Measurements from ENCODE around the gene ATP13A1.

Gene ATP13A1

DNA sequence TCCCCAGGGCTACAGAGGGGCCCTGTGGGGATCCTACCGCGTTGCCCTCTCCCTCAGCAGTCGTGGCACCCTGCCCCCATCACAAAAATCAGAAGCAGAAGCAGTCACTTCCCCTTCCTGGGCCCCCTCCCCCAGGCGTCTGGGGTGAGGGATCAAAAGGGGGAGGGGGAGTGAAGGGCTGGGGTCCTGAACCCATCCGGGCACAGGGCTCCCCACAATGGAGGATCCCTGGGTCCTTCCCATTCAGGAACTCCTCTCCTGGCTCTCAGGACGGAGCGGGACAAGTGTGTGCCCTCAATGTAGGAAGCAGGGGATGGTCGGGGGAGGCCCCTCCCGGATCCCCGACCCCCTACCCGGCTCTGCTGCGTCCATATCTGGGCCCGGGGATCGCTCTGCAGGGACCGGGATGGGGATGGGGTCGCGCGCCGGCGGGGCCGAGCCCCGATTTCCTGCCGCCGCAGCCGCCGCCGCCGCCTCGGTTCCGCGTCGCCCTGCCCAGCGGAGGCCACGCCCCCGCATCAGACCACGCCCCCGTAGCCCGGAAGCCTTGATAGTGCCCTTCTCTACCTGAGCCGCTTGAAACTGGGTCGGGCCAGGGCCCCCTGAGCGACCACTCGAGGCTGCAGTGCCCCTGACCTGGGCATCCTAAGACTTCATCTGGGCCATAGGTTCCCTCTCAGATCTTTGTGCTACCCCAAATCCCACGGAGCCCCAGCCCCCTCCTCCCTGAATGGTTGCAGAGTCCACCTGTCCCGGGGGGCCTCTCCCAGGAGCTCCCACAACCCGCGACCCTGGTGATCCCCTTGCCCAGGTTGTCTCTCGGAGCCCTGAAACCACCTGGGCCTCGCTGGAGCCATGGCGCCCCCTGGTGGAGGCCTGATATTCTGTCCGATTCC, 20.1 kb downstream of the ATP13A1 start, which contains the start of gene GMIP:
GMIP (minus strand) TSS at position 500 of the 896 bp plus-strand sequence; CDS start at position 372, 128 bp downstream.
- peak; percentile 40 for DNase-seq

GRCh38 chr19:19642506-19643157, 20.8 kb downstream of the ATP13A1 start:
- DNase-seq: peak; percentile 23

GRCh38 chr19:19637523-19638251, 25.8 kb downstream of the ATP13A1 start:
- no peak for DNase-seq

DNA sequence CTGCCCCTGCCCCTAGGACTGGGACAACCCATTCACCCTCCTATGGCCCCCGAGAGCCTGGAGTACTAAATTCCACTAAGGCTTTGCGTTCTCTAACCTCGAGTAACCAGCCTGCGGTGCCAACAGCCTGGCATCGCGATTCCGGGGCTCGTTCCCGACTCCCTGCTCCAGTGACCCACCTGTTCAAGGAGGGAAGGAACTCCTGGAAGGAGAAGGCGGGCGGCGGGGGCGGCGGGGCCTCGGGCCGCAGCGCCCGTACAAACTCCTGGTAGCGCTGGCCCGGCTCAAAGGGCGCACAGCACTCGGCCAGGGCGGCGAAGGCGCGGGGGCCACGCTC, 26.3 kb downstream of the ATP13A1 start:
- no peak for DNase-seq

- DNase-seq: no peak
Observed at GRCh38 chr19:19636573-19637185, 26.8 kb downstream of the ATP13A1 start.

- no peak for DNase-seq
Observed at GRCh38 chr19:19635313-19635702, 28.2 kb downstream of the ATP13A1 start.

- no peak for DNase-seq
Observed at GRCh38 chr19:19634516-19635312, 28.8 kb downstream of the ATP13A1 start.

- no peak for DNase-seq
Observed at GRCh38 chr19:19633711-19634515, 29.6 kb downstream of the ATP13A1 start.

GRCh38 chr19:19632661-19633060, 30.8 kb downstream of the ATP13A1 start:
- no peak for DNase-seq

DNA sequence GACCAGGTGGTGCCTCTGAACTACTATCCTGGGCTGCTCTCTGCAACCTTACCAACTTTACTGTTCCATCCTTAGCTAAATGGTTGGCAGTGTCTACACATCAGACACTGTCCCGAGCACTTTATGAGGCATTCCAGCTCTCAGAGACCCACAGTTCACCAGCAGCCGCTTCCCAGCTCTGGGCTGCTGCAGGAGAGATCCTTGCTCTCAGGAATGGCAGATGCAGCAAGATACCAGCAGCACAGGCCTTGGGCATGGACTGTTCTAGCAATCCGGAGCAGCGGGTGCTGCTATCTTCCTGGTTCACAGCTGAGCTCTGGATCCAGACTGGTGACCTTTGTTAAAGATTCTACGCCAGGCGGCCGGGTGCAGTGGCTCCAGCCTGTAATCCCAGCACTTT, 32.1 kb downstream of the ATP13A1 start:
- DNase-seq: no peak

DNA sequence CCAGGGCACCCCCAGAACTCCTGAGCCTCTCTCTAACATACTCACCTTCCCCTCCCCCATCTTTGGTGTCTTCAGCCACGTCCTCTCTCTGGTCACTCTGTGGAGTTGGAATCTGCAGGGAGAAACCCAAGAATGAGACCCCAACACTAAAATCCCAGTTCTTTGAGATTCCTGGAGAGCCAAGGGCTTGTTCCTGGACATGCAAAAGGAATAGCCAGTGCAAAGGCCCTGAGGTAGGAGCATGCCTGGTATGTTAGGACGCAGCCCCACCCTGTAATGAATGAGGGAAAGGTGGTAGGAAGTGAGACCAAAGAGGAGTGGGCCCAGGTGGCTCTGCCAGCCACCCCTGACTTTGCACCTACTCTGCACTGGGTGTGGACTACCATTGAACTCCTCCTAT, 33.0 kb downstream of the ATP13A1 start:
- DNase-seq: no peak

DNA sequence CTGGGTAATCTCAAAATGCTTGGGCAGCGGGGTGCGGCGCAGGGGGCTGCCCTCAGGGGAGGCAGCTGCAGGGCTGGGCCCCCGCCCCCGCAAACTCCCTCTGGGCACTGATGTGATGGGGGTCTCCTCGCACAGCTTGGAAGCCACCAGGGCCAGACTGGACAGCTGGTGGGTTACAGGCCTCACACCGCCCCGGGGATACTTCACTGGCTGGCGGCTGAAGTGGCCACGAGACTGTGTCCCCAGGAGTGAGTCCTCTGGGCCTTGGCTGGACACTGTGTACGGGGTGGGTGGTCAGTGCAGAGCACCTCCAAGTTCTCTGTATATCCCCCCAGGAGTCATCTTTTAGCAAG, 33.4 kb downstream of the ATP13A1 start:
- DNase-seq: no peak

- DNase-seq: peak; percentile 8
Observed at GRCh38 chr19:19628501-19629134, 34.9 kb downstream of the ATP13A1 start.

DNA sequence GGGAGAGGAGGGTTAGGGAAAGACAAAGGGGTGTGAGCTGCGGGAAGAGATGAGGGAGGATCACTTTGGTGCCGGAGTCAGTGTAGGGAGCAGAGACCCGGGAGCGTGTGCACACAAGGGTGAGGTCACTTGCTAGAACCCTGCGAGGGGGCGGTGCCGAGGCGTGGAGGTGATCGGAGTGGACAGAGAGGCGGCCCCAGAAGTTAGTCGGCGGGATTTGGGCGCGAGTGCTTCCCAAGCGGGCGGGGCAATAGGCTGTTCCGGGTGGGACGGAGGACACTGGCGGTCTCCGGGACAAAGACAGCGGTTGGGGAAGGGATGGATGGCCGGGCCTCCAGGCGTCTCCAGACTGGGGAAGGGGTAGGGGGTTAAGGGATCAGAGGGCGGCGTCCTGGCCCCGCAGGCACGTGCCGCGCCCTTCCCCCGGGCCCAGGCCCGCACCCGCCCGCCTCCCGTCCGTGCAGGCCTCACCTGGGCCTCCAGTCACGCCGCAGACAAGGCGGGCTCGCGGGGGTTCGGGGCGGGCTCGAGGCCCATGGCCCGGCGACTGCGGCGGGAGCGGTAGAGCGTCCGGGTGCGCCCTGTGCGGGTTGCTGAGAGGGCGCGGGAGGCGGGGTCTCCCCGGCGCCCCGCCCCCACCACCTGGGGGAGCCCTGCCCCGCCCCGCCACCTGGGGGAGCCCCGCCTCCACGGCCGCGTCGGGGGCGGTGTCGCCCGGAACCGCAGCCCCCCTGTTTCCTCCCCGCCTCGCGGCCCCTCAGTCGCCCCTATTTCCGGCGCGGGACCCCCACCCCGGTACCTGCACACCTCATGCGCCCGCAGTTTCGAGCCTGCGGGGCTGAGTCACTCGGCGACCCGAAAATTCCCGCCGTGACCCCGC, 35.6 kb downstream of the ATP13A1 start, which contains the start of gene LPAR2:
LPAR2 (minus strand) TSS at position 600 of the 880 bp plus-strand sequence. CDS start 945 bp downstream, outside the sequence.
- DNase-seq: no peak

DNA sequence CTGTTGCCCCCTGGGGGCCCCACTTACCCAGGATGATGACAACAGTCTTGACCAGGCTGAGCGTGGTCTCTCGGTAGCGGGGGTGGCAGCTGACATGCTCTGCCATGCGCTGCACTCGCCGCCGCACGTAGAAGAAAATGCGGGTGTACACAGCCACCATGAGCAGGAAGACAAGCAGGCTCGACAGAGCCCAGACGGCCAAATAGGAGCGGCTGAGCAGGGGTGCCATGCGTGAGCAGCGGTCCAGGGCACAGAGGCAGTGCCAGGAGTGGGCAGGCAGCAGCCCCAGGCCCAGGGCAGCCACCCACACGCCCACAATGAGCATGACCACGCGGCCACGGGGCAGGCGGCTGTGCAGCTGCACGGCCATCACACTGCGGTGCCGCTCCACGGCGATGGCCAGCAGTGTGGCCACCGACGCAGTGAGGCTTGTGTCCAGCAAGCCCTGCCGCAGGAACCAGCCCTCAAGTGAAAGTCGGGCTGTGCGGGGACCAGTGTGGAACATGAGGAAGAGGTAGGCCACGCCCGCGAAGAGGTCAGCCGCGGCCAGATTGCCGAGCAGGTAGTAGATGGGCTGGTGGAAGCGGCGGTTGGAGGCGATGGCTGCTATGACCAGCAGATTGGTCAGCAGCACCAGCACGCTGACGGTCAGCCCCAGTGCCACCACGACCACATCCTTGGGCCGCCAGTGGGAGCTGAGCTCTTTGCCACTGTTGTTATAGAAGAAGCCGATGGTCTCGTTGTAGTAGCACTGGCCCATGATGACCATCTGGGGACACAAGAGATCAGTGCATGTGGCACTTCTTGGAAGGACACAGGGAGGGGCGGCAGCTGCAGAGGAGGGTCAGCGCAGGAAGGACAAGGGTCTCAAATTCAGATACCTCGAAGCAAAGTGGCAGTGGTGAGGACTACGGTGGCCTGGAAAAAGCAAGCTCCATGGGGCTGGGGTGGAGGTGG, 36.7 kb downstream of the ATP13A1 start:
- DNase-seq: no peak

- DNase-seq: no peak
Observed at GRCh38 chr19:19624032-19624570, 39.4 kb downstream of the ATP13A1 start.

- no peak for DNase-seq
Observed at GRCh38 chr19:19623383-19623782, 40.1 kb downstream of the ATP13A1 start.

DNA sequence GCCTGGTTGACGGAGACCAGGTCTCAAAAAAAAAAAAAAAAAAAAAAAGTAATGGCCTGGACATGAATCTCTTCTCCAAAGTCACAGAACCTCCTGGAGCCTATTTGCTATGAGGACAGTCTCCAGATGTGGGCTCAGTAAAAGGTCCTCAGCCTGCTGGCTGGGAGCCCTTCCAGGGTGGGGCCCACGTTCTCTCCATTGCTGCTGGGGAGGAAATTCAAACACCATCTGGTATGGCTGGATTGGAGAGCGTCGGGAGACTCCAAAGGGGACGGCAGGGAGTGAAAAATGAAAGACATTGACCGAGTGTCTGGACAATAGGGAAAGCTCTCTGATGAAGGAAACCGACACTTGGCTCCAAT, 43.6 kb downstream of the ATP13A1 start:
- no peak for DNase-seq

Measured in fibroblast of skin of back (primary cell).